ENCODE data around the gene ZBTB43. TPM values are rescaled to one million over a fixed set of nuclear protein-coding genes. Genes with fewer than 3 reads are reported as not detected.

ZBTB43 gene
- total and polyA plus RNA-seq, 2 donors: 11.2 to 16.8 TPM

DNA sequence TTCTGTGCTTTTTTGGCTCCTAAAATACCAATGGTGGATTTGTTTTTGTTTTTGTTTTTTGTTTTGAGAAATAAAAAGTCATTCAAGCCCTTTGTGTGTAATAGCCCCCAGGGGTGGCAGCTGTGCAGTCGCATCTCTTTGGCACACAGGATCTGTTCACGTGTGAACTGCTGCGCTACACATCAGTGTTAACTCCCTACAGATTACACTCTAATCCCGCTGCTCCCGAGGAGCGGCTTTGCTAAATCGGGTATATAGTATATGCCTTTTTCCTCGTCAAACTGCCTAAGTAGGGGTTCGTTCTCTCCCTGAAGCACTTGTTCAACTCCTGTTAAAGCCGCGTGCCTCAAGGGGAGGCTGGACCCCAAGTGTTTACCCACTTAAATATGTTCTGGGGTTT is 77.9 kb downstream of the ZBTB43 start:
- 93% methylated on average over 11 of the region's 11 CpGs for WGBS
- Histone ChIP-seq H3K4me1 (ENCODE audit: insufficient read depth) (no peaks in the 10 kb centered on the region), H3K36me3 (ENCODE audit: insufficient read depth) (peaks cover 1% of the 10 kb centered on the region)

DNA sequence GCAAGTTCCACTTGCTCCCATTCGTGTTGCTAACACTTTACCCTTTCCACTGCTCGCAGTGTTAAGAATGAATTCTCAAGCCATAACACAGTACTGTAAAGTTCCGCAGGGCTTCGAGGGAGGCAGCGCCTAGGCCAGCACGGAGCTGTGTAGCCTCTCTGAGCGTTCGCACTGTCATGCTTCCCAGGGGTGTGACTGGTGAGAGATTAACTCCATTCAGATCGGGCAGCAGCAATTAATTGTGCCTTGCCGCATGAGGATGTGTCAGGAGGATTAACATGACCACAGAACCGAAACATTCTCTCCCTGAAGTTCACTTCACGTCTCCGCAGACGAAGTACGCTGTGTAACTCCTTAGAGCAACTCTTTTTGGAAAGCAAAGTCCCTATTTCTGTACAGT is 78.8 kb downstream of the ZBTB43 start:
- Histone ChIP-seq H3K27ac (ENCODE audit: low read depth) (no peak overlapping the region), H3K36me3 (ENCODE audit: insufficient read depth) (peaks cover 1% of the 10 kb centered on the region), H3K4me1 (ENCODE audit: insufficient read depth) (no peaks in the 10 kb centered on the region), H3K4me3 (ENCODE audit: low read depth, low read length) (no peak overlapping the region)
- no peak for DNase-seq (ENCODE audit: extremely low spot score)
- 83% methylated on average over 15 of the region's 15 CpGs for WGBS

More for the DNA sequence above, 77.9 kb downstream of the ZBTB43 start:
- no peak overlapping the region for H3K4me3 ChIP-seq (ENCODE audit: low read depth, low read length)
- H3K27ac ChIP-seq (ENCODE audit: low read depth): no peak overlapping the region
- DNase-seq (ENCODE audit: extremely low spot score): no peak

DNA sequence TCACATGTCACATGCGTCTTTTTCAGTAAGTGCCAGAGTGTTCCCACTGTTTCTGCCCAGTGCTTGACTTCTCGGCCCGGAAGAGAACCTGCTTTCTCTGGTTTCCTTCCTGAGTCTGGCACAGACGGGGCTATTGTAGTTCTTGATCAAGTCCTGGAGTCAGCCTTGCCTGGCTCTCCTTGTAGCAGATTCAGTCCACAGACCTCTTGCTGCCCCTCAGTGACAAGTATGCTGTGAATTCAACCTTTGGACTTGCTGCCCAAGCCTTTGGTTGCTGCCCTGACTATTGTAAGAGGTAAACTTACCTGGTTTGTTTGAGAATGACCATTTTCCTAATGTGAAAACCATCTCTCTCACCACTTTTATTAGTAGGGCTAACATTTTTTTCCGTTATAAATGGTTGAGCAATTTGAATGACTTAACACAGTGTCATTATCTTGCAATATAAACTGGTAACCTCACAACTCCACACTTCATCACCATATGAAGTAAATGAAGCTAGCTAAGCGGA is 80.3 kb downstream of the ZBTB43 start:
- Histone ChIP-seq H3K4me1 (ENCODE audit: insufficient read depth) (no peaks in the 10 kb centered on the region), H3K36me3 (ENCODE audit: insufficient read depth) (peaks cover 1% of the 10 kb centered on the region), H3K4me3 (ENCODE audit: low read depth, low read length) (no peak overlapping the region), H3K27ac (ENCODE audit: low read depth) (no peak overlapping the region)
- DNase-seq (ENCODE audit: extremely low spot score): no peak
- 80% methylated on average over 6 of the region's 6 CpGs for WGBS

DNA sequence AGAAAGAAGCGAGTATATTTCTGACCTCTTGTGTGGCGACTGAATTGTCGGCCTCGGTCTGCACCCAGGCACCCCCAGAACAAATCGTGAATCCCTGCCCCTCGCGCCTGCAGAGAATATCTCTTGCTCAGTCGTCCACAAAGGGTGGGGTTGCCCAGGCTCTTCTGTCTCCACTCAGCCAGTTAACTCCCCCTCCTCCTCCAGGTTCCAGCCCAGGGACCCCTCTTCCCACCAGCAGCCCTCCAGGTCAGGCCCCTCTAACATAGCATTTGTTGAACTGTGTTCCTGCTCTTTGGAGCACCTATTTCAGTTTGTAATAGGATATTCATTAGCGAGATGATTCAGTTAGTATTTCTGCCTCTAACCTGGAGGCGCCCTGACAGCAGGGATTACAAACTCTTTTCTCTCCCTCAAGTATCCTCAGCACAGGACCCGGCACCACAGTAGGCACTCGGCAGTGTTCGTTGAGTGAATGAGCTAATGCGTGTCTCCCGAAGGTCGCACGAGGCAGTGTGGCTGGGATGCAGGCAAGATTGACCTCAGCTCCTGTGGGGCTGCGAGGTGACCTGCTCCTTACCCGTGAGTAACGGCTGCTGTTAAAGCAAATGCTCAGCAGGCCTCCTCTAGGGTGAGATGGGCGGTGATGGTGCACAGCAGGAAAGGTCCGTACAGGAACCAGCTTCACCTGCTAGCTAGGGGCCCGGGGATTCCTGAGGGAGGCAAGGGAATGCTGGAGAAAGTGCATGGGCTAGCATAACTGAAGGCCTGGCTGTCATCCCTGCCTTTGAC is 81.4 kb downstream of the ZBTB43 start:
- no peak overlapping the region for H3K4me3 ChIP-seq (ENCODE audit: low read depth, low read length)
- H3K4me1 ChIP-seq (ENCODE audit: insufficient read depth): no peaks in the 10 kb centered on the region
- DNase-seq (ENCODE audit: extremely low spot score): no peak
- no peaks in the 10 kb centered on the region for H3K36me3 ChIP-seq (ENCODE audit: insufficient read depth)
- no peak overlapping the region for H3K27ac ChIP-seq (ENCODE audit: low read depth)
- 70% methylated on average over 23 of the region's 23 CpGs for WGBS

DNA sequence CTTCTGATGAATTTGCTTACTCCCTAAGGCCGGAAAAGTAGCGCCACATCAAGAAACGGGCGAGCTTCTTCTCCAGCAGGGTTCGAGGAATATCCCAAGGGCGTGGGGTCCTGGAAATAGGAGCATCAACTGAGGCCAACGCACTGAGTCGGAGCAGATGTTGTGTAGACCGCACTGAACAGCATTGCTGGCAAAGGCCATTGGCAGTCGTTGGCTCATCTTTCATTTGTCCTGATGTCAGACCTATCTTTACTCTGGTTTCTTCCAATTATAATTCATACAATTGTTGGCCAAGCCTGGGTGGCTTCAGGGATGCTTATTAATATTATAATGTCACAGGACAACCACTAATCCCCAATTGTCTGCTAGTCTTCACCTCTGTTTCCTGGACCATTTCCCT is 82.1 kb downstream of the ZBTB43 start:
- H3K36me3 ChIP-seq (ENCODE audit: insufficient read depth): no peaks in the 10 kb centered on the region
- DNase-seq (ENCODE audit: extremely low spot score): no peak
- H3K4me1 ChIP-seq (ENCODE audit: insufficient read depth): no peaks in the 10 kb centered on the region
- no peak overlapping the region for H3K4me3 ChIP-seq (ENCODE audit: low read depth, low read length)
- WGBS: 81% methylated on average over 10 of the region's 10 CpGs
- H3K27ac ChIP-seq (ENCODE audit: low read depth): no peak overlapping the region

Other genes with a start within 250 kb of the ZBTB43 start
- gene LMX1B, start 191.1 kb upstream of the ZBTB43 start, total RNA-seq: not detected
- 0.04 TPM for gene LMX1B, start 191.1 kb upstream of the ZBTB43 start, polyA plus RNA-seq
- gene ZBTB34, start 55.6 kb downstream of the ZBTB43 start, total RNA-seq: 24.7 TPM
- gene ZBTB34, start 55.6 kb downstream of the ZBTB43 start, polyA plus RNA-seq: 4.3 TPM
- 21.8 TPM for gene RALGPS1, start 109.7 kb downstream of the ZBTB43 start, total RNA-seq
- gene RALGPS1, start 109.7 kb downstream of the ZBTB43 start, polyA plus RNA-seq: 8.9 TPM